Measurements from ENCODE around the gene PROM1. TPM values are rescaled to one million over a fixed set of nuclear protein-coding genes. Genes with fewer than 3 reads are reported as not detected.

PROM1 gene
- total and polyA plus RNA-seq, 9 of the 15 experiments (the other 6 are each of a cell fraction or from before 2014, with no cell fraction given): 0.05 TPM; not detected in 8

DNA sequence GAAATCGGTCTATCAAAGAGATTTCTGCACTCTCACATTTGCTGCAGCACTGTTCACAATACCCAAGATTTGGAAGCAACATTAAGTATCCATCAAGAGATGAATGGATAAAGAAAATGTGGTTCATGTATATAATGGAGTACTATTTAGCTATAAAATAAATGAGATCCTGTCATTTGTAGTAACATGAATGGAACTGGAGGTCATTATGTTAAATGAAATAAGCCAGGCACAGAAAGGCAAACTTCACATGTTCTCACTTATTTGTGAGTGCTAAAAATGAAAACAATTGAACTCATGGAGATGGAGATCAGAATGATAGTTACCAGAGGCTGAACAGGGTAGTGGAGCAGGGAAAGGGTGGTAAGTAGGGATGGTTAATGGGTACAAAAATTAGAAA lies 17.0 kb upstream of the PROM1 start:
- H3K4me3 ChIP-seq: no peak overlapping the region
- BruUV-seq (replicated peaks): no TSS peak
- no peak for DNase-seq (ENCODE audit: extremely low read depth in 1 of 4, low spot score in 3 of 4)
- H3K9ac ChIP-seq (ENCODE audit: insufficient read depth in 1 of 2, low read depth in 2 of 2, low read length in 2 of 2): no peak overlapping the region
- intact Hi-C loops (cut with micrococcal nuclease) (no loop called here), in situ Hi-C loops (cut with MboI) (no loop called here)
- FAIRE-seq: no peak
- peaks cover 5 to 8% of the 10 kb centered on the region in 2 experiments; a peak in 3 of 5 replicates for H3K27me3 ChIP-seq (ENCODE audit: control insufficient read depth in 2 of 2, insufficient read depth in 2 of 2, low read length in 2 of 2)
- no peak overlapping the region for H2AFZ ChIP-seq (ENCODE audit: low read depth, low read length)
- 0% methylated on average over 1 of the region's 1 CpG for WGBS (ENCODE audit: insufficient coverage, low coverage, missing lambda C conversion rate)
- H3K36me3 ChIP-seq (ENCODE audit: control insufficient read depth, insufficient read depth, low read length): no peaks in the 10 kb centered on the region
- no peaks in the 10 kb centered on the region for H3K79me2 ChIP-seq (ENCODE audit: control insufficient read depth, insufficient read depth, low read length)
- H3K9me3 ChIP-seq (replicated peaks; ENCODE audit: control insufficient read depth, insufficient read depth, low read depth, low read length): no peaks in the 10 kb centered on the region
- H3K9me1 ChIP-seq (ENCODE audit: control insufficient read depth, insufficient read depth, low read length): no peaks in the 10 kb centered on the region
- H4K20me1 ChIP-seq (replicated peaks; ENCODE audit: control insufficient read depth, insufficient read depth, low read length): no peaks in the 10 kb centered on the region
- no peaks in the 10 kb centered on the region for H3K4me1 ChIP-seq (replicated peaks in 1 of 2; ENCODE audit: control insufficient read depth in 2 of 2, insufficient read depth in 2 of 2, low read length in 2 of 2)
- CTCF ChIA-PET (ENCODE audit: low intra/inter-chr PET ratio): no interaction called here
- ATAC-seq: no peak
- POLR2A ChIA-PET: no interaction called here
- TF ChIP-seq GATAD2A (IDR thresholded peaks at IDR 0.05) (no peak), SMARCA5 (IDR thresholded peaks at IDR 0.05) (no peak), CEBPG (CRISPR knock-in tag; IDR thresholded peaks at IDR 0.05) (no peak), CEBPG (tag; conservative IDR thresholded peaks at IDR 0.05 in 1 of 2, IDR thresholded peaks at IDR 0.05 in 1 of 2) (no peak), TEAD1 (CRISPR knock-in tag; IDR thresholded peaks at IDR 0.05) (no peak), JUN (IDR thresholded peaks at IDR 0.05; ENCODE audit: borderline replicate concordance, low read depth, low read length) (no peak), JUN (CRISPR knock-in tag; IDR thresholded peaks at IDR 0.05; ENCODE audit: borderline replicate concordance) (no peak), FOXK1 (CRISPR knock-in tag; IDR thresholded peaks at IDR 0.05; ENCODE audit: borderline replicate concordance) (no peak)
- TF ChIP-seq, protein P1, sequence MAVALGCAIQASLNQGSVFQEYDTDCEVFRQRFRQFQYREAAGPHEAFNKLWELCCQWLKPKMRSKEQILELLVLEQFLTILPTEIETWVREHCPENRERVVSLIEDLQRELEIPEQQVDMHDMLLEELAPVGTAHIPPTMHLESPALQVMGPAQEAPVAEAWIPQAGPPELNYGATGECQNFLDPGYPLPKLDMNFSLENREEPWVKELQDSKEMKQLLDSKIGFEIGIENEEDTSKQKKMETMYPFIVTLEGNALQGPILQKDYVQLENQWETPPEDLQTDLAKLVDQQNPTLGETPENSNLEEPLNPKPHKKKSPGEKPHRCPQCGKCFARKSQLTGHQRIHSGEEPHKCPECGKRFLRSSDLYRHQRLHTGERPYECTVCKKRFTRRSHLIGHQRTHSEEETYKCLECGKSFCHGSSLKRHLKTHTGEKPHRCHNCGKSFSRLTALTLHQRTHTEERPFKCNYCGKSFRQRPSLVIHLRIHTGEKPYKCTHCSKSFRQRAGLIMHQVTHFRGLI (CRISPR knock-in tag; IDR thresholded peaks at IDR 0.05): no peak
- H3K4me2 ChIP-seq (ENCODE audit: insufficient read depth, low read length): no peak overlapping the region
- no peak overlapping the region for H3K27ac ChIP-seq (ENCODE audit: extremely low read depth, low read depth, low read length)

All from K562 (cell line).